Endothelial cell of umbilical vein (primary cell): ENCODE data around the gene NKX2-4. TPM values are rescaled to one million over a fixed set of nuclear protein-coding genes. Genes with fewer than 3 reads are reported as not detected.

Experiments
- BruUV-seq: library from RNA; stranded (reverse); fragments of 400-500 nt; replicated peaks from 2 replicates; lab custom pipeline; 2021; lab: Mats Ljungman, UMichigan
- CTCF ChIA-PET: fragments of 300-600, 350-600 bp; sonication (Branson Sonifier 250); formaldehyde crosslinking; loops from one replicate; lab custom pipeline; 2021; ENCODE audit warnings: antibody characterized with exemption, inconsistent platforms; lab: Charles Lee
- POLR2A ChIA-PET: fragments of 300-600, 350-600 bp; sonication (Branson Sonifier 250); formaldehyde crosslinking; loops from one replicate; lab custom pipeline; 2021; ENCODE audit warnings: antibody characterized with exemption, inconsistent platforms; lab: Charles Lee
- DNase-seq: peaks from one replicate; pipeline ENCODE4 v3.0.0-alpha.2; 2011; ENCODE audit warnings: low read depth, low spot score
- FAIRE-seq: peaks from 2 replicates; lab custom pipeline; 2011; peaks lifted over from hg19 to GRCh38; lab: Jason Lieb, UNC
- H2AFZ ChIP-seq: 2 replicates; pipeline ENCODE4 v1.6.0; 2012; ENCODE audit warnings: low read depth, low read length, control low read depth, inconsistent platforms
- H3K27ac ChIP-seq: 2 replicates; pipeline ENCODE4 v1.5.1; 2011; ENCODE audit warnings: low read depth, mild to moderate bottlenecking, control low read depth, low read length, moderate library complexity; ENCODE audit not compliant: insufficient read depth
- H3K27me3 ChIP-seq, 2 experiments: 2 replicates each; pipeline versions ENCODE4 v1.6.0 to v1.6.1; 2011; ENCODE audit warnings: low read length in 2 of 2, mixed read lengths in 1 of 2; ENCODE audit not compliant: control insufficient read depth in 2 of 2, insufficient read depth in 2 of 2
- H3K36me3 ChIP-seq, 2 experiments: 2 replicates in 1 of 2; 3 replicates in 1 of 2; pipeline ENCODE4 v1.5.1; 2011; ENCODE audit warnings: low read length in 2 of 2, mild to moderate bottlenecking in 1 of 2, moderate library complexity in 1 of 2; ENCODE audit not compliant: control insufficient read depth in 2 of 2, insufficient read depth in 2 of 2; ENCODE audit errors: extremely low read depth in 1 of 2
- H3K4me1 ChIP-seq: 3 replicates; pipeline ENCODE4 v1.5.1; 2011; ENCODE audit warnings: mild to moderate bottlenecking, low read length; ENCODE audit not compliant: control insufficient read depth, insufficient read depth; ENCODE audit errors: extremely low read depth
- H3K4me2 ChIP-seq: 2 replicates; pipeline ENCODE4 v1.6.1; 2011; ENCODE audit warnings: low read length, control low read depth, mixed read lengths; ENCODE audit not compliant: insufficient read depth
- H3K4me3 ChIP-seq, 3 experiments: fragments of 200-600 bp in 1 of 3; sonication (generic), shearing (Covaris generic) in 1 of 3; replicated peaks in 1 of 3; 2 replicates each; pipeline ENCODE4 v1.5.1; 2011 to 2016; ENCODE audit warnings: control low read depth in 3 of 3, low read length in 3 of 3, mild to moderate bottlenecking in 2 of 3, inconsistent platforms in 1 of 3, low read depth in 1 of 3, moderate library complexity in 1 of 3; ENCODE audit not compliant: insufficient read depth in 1 of 3
- H3K79me2 ChIP-seq: 2 replicates; pipeline ENCODE4 v1.6.0; 2012; ENCODE audit warnings: low read length, inconsistent platforms; ENCODE audit not compliant: control insufficient read depth, insufficient read depth
- H3K9ac ChIP-seq: replicated peaks from 2 replicates; pipeline ENCODE3; 2011; ENCODE audit warnings: low read length, control low read depth; ENCODE audit not compliant: insufficient read depth; ENCODE audit errors: extremely low read depth
- H3K9me1 ChIP-seq: replicated peaks from 3 replicates; pipeline ENCODE4 v1.6.0; 2011; ENCODE audit warnings: mild to moderate bottlenecking, low read length; ENCODE audit not compliant: control insufficient read depth, insufficient read depth; ENCODE audit errors: extremely low read depth
- H3K9me3 ChIP-seq: replicated peaks from 2 replicates; pipeline ENCODE4 v1.5.1; 2012; ENCODE audit warnings: low read length, inconsistent platforms; ENCODE audit not compliant: control insufficient read depth, insufficient read depth
- H4K20me1 ChIP-seq: replicated peaks from 2 replicates; pipeline ENCODE3; 2011; ENCODE audit warnings: mild to moderate bottlenecking, low read length; ENCODE audit not compliant: control insufficient read depth, insufficient read depth; ENCODE audit errors: extremely low read depth
- EZH2 ChIP-seq: IDR thresholded peaks from 2 replicates; pipeline ENCODE4 v1.6.1; 2012; ENCODE audit warnings: borderline replicate concordance, low read depth, mild to moderate bottlenecking, moderate library complexity, low read length, inconsistent platforms; ENCODE audit not compliant: severe bottlenecking
- FOS ChIP-seq: IDR thresholded peaks from 2 replicates; pipeline ENCODE4 v1.6.1; 2011; ENCODE audit warnings: mild to moderate bottlenecking, low read length, moderate library complexity, borderline replicate concordance; ENCODE audit not compliant: insufficient read depth
- GATA2 ChIP-seq: IDR thresholded peaks from 2 replicates; pipeline ENCODE4 v1.7.0; 2011; ENCODE audit warnings: low read depth, mild to moderate bottlenecking, moderate library complexity, mixed read lengths, low read length; ENCODE audit not compliant: insufficient read length, insufficient read depth
- JUN ChIP-seq: IDR thresholded peaks from 2 replicates; pipeline ENCODE4 v1.6.1; 2011; ENCODE audit warnings: borderline replicate concordance, low read depth; ENCODE audit not compliant: insufficient read length, insufficient read depth
- MYC ChIP-seq: IDR thresholded peaks from one replicate; pipeline ENCODE4 v1.6.1; 2011; ENCODE audit warnings: mild to moderate bottlenecking, low read depth, low read length
- POLR2A ChIP-seq: IDR thresholded peaks from 2 replicates; pipeline ENCODE4 v1.6.1; 2012; ENCODE audit warnings: low read depth, mild to moderate bottlenecking, control low read depth, low read length
- POLR2AphosphoS5 ChIP-seq: IDR thresholded peaks from 2 replicates; pipeline ENCODE4 v1.6.1; 2012; ENCODE audit warnings: low read depth, mild to moderate bottlenecking, control low read depth, low read length, moderate library complexity; ENCODE audit not compliant: insufficient read depth
- dilution Hi-C: fragments of 300-500 bp; cut with MboI; formaldehyde crosslinking; loops from one replicate; pipeline ENCODE4 v1.15.0; 2019; ENCODE audit warnings: low sequenced_read_pairs; ENCODE audit not compliant: extremely low pct_ligation_motif_present
- intact Hi-C: fragments of 100-400 bp; cut with micrococcal nuclease; formaldehyde crosslinking; loops from one replicate; pipeline ENCODE4 v1.10.0; 2022
- polyA plus RNA-seq, 4 experiments: library from polyadenylated mRNA; depleted of rRNA in 3 of 4; stranded (reverse) in 3 of 4; unstranded in 1 of 4; fragments of >200 nt; gene quantifications; 2 replicates each; pipeline versions ENCODE4 v1.2.1 to v1.2.3, GENCODE V29; 2011 to 2012; ENCODE audit warnings: missing spikeins in 1 of 4
- total RNA-seq: library from RNA; stranded (reverse); gene quantifications from 2 replicates; pipeline ENCODE4 v1.2.3, GENCODE V29; 2021
- TF ChIP-seq, protein P1 (sequence below), 2 donors: IDR thresholded peaks; 1 replicate in 1 of 2; 2 replicates in 1 of 2; pipeline ENCODE4 v1.5.1; 2011; ENCODE audit warnings: low read length in 2 of 2, mild to moderate bottlenecking in 2 of 2, moderate library complexity in 2 of 2, control low read depth in 1 of 2, inconsistent platforms in 1 of 2, low read depth in 1 of 2; ENCODE audit not compliant: insufficient read depth in 1 of 2; ENCODE audit errors: extremely low read depth in 1 of 2
- TF ChIP-seq, protein P2 (sequence below): IDR thresholded peaks from 2 replicates; pipeline ENCODE4 v1.6.1; 2011; ENCODE audit not compliant: insufficient read depth, insufficient read length

Gene NKX2-4
- total and polyA plus RNA-seq, 2 donors (not counting 3 experiments of a cell fraction or from before 2014, with no cell fraction given) = not detected

DNA sequence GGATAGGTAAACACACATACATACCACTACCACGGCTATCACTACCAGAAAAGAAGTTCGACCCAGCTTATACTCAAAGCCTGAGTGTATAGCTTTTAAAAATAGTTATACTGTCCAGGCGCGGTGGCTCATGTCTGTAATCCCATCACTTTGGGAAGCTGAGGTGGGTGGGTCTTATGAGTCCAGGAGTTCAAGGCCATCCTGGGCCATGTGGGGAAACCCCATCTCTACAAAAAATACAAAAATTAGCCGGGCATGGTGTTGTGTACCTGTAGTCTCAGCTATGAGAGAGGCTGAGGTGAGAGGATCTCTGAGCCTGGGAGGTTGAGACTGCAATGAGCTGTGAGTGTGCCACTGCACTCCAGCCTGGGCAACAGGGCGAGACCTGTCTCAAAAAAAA, 32.9 kb downstream of the NKX2-4 start:
- Histone ChIP-seq H3K4me2 (no peak overlapping the region), H3K4me3 (no peak overlapping the region), H3K27ac (no peak overlapping the region), H3K79me2 (peaks cover 4% of the 10 kb centered on the region), H3K4me1 (peaks cover 21% of the 10 kb centered on the region), H3K9me1 (no peaks in the 10 kb centered on the region), H4K20me1 (peaks cover 2% of the 10 kb centered on the region), H3K27me3 (no peaks in the 10 kb centered on the region), H3K9ac (no peak overlapping the region), H3K9me3 (no peaks in the 10 kb centered on the region), H3K36me3 (peaks cover 0 to 24% of the 10 kb centered on the region in 2 experiments), H2AFZ (no peak overlapping the region)
- intact Hi-C loops = no loop called here
- BruUV-seq = no TSS peak
- CTCF ChIA-PET = interaction anchor here (1.1 to 1.7 kb wide), 2 partner anchors 11 to 129 kb away, joined by 4 read pairs; no protein-coding TSS in a partner anchor
- TF ChIP-seq JUN (no peak), POLR2A (no peak), EZH2 (no peak), GATA2 (no peak), FOS (no peak), POLR2AphosphoS5 (no peak), MYC (no peak)
- TF ChIP-seq, protein P1, sequence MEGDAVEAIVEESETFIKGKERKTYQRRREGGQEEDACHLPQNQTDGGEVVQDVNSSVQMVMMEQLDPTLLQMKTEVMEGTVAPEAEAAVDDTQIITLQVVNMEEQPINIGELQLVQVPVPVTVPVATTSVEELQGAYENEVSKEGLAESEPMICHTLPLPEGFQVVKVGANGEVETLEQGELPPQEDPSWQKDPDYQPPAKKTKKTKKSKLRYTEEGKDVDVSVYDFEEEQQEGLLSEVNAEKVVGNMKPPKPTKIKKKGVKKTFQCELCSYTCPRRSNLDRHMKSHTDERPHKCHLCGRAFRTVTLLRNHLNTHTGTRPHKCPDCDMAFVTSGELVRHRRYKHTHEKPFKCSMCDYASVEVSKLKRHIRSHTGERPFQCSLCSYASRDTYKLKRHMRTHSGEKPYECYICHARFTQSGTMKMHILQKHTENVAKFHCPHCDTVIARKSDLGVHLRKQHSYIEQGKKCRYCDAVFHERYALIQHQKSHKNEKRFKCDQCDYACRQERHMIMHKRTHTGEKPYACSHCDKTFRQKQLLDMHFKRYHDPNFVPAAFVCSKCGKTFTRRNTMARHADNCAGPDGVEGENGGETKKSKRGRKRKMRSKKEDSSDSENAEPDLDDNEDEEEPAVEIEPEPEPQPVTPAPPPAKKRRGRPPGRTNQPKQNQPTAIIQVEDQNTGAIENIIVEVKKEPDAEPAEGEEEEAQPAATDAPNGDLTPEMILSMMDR (IDR thresholded peaks at IDR 0.05; ENCODE audit: extremely low read depth in 1 of 2, insufficient read depth in 1 of 2, low read depth in 1 of 2, low read length in 2 of 2) = no peak
- TF ChIP-seq, protein P2, sequence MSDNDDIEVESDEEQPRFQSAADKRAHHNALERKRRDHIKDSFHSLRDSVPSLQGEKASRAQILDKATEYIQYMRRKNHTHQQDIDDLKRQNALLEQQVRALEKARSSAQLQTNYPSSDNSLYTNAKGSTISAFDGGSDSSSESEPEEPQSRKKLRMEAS = no peak
- dilution Hi-C loops = no loop called here
- FAIRE-seq (no peak), DNase-seq (no peak)
- POLR2A ChIA-PET = no interaction called here
